ENCODE measurements around the gene MYO7B. TPM values are rescaled to one million over a fixed set of nuclear protein-coding genes. Genes with fewer than 3 reads are reported as not detected.

Gene MYO7B
- total and polyA plus RNA-seq, 9 of the 15 experiments (the other 6 are each of a cell fraction or from before 2014, with no cell fraction given) = 0.08 TPM; not detected in 8

- no peak for TF ChIP-seq ATF1 (CRISPR knock-in tag; IDR thresholded peaks at IDR 0.05)
- no peak for TF ChIP-seq ATF1 (tag; IDR thresholded peaks at IDR 0.05)
- TF ChIP-seq NRF1 (conservative IDR thresholded peaks at IDR 0.05 in 1 of 2, IDR thresholded peaks at IDR 0.05 in 1 of 2) = peak; percentile 18 to 21; a peak in 2 of 4 replicates
- TF ChIP-seq ZNF253 (CRISPR knock-in tag; conservative IDR thresholded peaks at IDR 0.05) = no peak
- no peak for TF ChIP-seq KLF1 (tag; IDR thresholded peaks at IDR 0.05)
- no peak for TF ChIP-seq BACH1 (tag; IDR thresholded peaks at IDR 0.05)
- TF ChIP-seq SIN3A (IDR thresholded peaks at IDR 0.05; ENCODE audit: borderline replicate concordance in 2 of 2, control insufficient read depth in 1 of 2, low read depth in 2 of 2, low read length in 2 of 2) = no peak
- peak; percentile 86 for TF ChIP-seq ATF7 (IDR thresholded peaks at IDR 0.05)
- TF ChIP-seq ZNF583 (CRISPR knock-in tag; IDR thresholded peaks at IDR 0.05) = no peak
Observed at GRCh38 chr2:127637725-127638252, 102.3 kb downstream of the MYO7B start (continued).

GRCh38 chr2:127638361-127639110 is 103.1 kb downstream of the MYO7B start:
- Histone ChIP-seq H3K36me3 (ENCODE audit: control insufficient read depth, insufficient read depth, low read length) (no peaks in the 10 kb centered on the region), H3K9ac (ENCODE audit: insufficient read depth in 1 of 2, low read depth in 2 of 2, low read length in 2 of 2) (peak overlapping the region in 1 of 2 experiments; percentile 76; a peak in 2 of 4 replicates), H3K27ac (ENCODE audit: extremely low read depth, low read depth, low read length) (no peak overlapping the region), H3K4me2 (ENCODE audit: insufficient read depth, low read length) (peak overlapping the region; percentile 41), H4K20me1 (replicated peaks; ENCODE audit: control insufficient read depth, insufficient read depth, low read length) (no peaks in the 10 kb centered on the region; the same call in 1 of the 2 replicates), H3K4me1 (replicated peaks in 1 of 2; ENCODE audit: control insufficient read depth in 2 of 2, insufficient read depth in 2 of 2, low read length in 2 of 2) (peaks cover 14 to 73% of the 10 kb centered on the region in 2 experiments), H3K4me3 (no peak overlapping the region), H3K9me1 (ENCODE audit: control insufficient read depth, insufficient read depth, low read length) (no peaks in the 10 kb centered on the region), H2AFZ (ENCODE audit: low read depth, low read length) (peak overlapping the region; percentile 78), H3K9me3 (replicated peaks; ENCODE audit: control insufficient read depth, insufficient read depth, low read depth, low read length) (no peaks in the 10 kb centered on the region), H3K79me2 (ENCODE audit: control insufficient read depth, insufficient read depth, low read length) (no peaks in the 10 kb centered on the region), H3K27me3 (ENCODE audit: control insufficient read depth in 2 of 2, insufficient read depth in 2 of 2, low read length in 2 of 2) (peaks cover 0 to 14% of the 10 kb centered on the region in 2 experiments; a peak in 2 of 5 replicates)
- DNase-seq (ENCODE audit: extremely low read depth in 1 of 4, low spot score in 3 of 4) (peak; percentile 61 to 81 (median 76)), FAIRE-seq (peak; percentile 72), ATAC-seq (peak; percentile 85)
- in situ Hi-C loops (cut with MboI) = no loop called here
- POLR2A ChIA-PET = interaction anchor here (0.9 kb wide), 1 partner anchor 23 kb away, joined by 5 read pairs; no protein-coding TSS in a partner anchor
- BruUV-seq (replicated peaks) = no TSS peak
- 34% methylated on average over 21 of the region's 23 CpGs for WGBS (ENCODE audit: insufficient coverage, low coverage, missing lambda C conversion rate)
- CTCF ChIA-PET (ENCODE audit: low intra/inter-chr PET ratio) = no interaction called here
- intact Hi-C loops (cut with micrococcal nuclease) = no loop called here
- TF ChIP-seq ZNF445 (CRISPR knock-in tag; IDR thresholded peaks at IDR 0.05; ENCODE audit: low read depth) (no peak), CREBBP (IDR thresholded peaks at IDR 0.05; ENCODE audit: low read depth, low read length) (no peak), ZNF655 (CRISPR knock-in tag; IDR thresholded peaks at IDR 0.05) (no peak), CEBPB (tag; IDR thresholded peaks at IDR 0.05) (peak; percentile 54), ATF1 (CRISPR knock-in tag; IDR thresholded peaks at IDR 0.05) (no peak), ATF1 (tag; IDR thresholded peaks at IDR 0.05) (0 out of 2 replicates have a peak, but pooled peaks have one; percentile 16), ZNF77 (CRISPR knock-in tag; IDR thresholded peaks at IDR 0.05) (no peak), ETS2 (tag; IDR thresholded peaks at IDR 0.05; ENCODE audit: borderline replicate concordance, poor library complexity, severe bottlenecking) (no peak), BHLHE40 (IDR thresholded peaks at IDR 0.05; ENCODE audit: low read length) (no peak), NELFE (IDR thresholded peaks at IDR 0.05; ENCODE audit: insufficient read depth, insufficient read length) (no peak), MAZ (CRISPR knock-in tag; conservative IDR thresholded peaks at IDR 0.05 in 1 of 2, IDR thresholded peaks at IDR 0.05 in 1 of 2) (no peak), USF2 (CRISPR knock-in tag; IDR thresholded peaks at IDR 0.05) (no peak), RCOR1 (IDR thresholded peaks at IDR 0.05; ENCODE audit: borderline replicate concordance in 1 of 2, low read depth in 2 of 2, low read length in 2 of 2) (no peak)

All from K562 (cell line).